HG02798 (cell line): ENCODE data around the gene TUBB4B.
"Not testable (repeated sequence)": the region's sequence is repeated elsewhere in the genome, so short reads cannot be mapped to it uniquely, and the experiment has no call there.

Source experiments
- ATAC-seq: cut with Tn5 transposase; IDR thresholded peaks from one replicate; pipeline ENCODE4 v1.9.1; 2021; ENCODE audit warnings: mild to moderate bottlenecking; ENCODE audit not compliant: unreplicated experiment, poor library complexity

TUBB4B gene

DNA sequence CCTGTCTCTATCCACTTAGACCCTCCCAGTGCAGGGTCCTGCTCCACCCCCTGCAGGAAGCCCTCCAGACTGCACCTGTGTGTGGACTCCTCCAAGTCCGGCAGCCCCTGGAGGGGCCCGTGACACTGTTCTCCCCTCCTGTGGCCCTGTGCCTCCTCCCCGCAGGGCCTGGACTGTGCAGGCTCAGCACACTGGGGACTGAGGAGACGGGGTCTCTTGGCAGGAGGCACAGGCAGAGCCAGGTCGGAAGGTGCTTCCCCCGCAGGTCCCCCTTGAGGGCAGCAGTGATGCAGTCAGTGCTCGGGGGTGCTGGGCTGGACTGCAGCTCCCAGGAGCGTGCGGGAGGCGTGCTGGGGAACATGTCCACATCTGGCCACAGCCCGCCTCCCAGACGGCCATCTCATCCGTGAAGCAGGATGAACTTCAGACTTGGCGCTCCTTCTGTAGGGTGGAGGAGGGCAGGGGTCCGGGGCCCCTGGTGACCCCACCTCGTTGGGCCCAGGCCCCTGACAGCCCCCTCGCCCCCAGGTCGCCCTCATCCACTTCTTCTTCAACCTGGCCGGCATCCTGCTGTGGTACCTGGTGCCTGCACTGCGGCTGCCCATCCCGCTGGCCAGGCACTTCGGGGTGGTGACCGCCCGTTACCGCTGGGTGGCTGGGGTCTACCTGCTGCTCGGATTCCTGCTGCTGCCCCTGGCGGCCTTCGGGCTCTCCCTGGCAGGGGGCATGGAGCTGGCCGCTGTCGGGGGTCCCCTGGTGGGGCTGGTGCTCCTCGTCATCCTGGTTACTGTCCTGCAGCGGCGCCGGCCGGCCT lies 5.5 kb upstream of the TUBB4B start:
- ATAC-seq, result no peak

- peak; percentile 20 for ATAC-seq
These were observed 4.7 kb upstream of the TUBB4B start for GRCh38 chr9:137236238-137236935.

GRCh38 chr9:137236936-137237421 lies 4.1 kb upstream of the TUBB4B start:
- ATAC-seq, result no peak

DNA sequence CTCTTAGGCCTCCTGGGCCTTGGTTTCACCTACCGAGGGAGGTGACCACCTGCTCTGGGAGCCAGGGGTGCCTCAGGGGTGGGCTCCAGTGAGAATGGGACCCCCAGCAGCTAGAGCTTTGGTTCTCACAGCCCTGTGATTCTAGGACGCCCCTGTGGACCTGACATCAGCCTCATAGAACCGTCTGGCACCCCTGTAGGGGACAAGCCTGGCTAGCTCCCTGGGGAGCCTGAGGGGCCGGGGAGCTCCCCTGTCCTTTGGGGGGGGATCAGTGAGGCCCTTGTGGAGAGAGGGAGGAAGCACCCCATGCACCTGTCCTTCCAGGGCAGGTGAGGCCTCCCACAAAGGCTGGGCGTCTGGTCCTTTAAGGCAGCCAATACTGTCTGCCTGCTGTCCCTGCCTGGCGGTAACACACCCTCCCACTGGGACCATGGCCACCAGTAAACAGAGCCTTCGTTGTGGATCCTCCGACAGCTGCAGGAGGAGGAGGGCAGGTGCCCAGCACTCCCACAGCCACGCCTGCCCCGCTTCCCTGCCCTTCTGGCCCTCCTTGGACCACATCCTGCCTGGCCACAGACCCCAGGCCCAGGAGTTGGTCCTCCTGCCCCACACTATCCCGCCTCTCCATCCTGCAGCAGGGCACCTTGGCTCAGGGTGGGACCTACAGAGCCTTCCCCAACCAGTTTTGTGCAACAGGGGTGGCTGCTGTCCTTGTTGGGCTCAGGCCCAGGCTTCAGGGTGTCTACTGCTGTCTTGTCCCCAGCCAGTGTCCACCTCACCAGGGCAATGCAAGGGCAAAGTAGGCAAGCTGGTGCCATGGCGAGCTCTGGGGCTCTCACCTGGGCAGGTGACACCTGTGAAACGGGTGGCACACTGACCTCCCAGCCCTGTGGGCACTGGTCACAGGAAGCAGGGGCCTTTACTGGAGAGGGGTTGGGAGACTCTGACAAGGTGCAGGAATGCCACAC lies 3.0 kb upstream of the TUBB4B start:
- ATAC-seq, result no peak

DNA sequence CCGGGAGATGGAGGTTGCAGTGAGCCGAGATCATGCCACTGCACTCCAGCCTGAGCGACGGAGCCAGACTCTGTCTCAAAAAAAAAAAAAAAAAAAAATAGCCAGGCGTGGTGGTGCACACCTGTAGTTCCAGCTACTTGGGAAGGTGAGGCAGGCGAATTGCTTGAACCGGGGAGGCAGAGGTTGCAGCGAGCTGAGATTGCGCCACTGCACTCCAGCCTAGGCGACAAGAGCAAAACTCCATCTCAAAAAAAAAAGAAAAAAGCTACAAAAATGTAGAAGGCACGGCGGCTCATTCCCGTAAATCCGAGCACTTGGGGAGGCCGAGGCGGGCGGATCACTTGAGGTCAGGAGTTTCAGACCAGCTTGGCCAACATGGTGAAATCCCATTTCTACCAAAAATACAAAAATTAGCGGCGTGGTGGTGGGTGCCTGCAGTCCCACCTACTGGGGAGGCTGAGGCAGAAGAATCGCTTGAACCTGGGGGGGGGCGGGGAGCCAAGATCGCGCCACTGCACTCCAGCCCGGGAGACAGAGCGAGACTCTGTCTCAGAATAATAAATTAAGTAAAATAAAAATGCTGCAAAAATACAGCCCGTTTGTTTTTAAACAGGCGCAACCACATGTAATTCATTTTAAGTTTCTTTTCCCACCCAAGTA lies 1.4 kb upstream of the TUBB4B start:
- ATAC-seq, result not testable (repeated sequence)

DNA sequence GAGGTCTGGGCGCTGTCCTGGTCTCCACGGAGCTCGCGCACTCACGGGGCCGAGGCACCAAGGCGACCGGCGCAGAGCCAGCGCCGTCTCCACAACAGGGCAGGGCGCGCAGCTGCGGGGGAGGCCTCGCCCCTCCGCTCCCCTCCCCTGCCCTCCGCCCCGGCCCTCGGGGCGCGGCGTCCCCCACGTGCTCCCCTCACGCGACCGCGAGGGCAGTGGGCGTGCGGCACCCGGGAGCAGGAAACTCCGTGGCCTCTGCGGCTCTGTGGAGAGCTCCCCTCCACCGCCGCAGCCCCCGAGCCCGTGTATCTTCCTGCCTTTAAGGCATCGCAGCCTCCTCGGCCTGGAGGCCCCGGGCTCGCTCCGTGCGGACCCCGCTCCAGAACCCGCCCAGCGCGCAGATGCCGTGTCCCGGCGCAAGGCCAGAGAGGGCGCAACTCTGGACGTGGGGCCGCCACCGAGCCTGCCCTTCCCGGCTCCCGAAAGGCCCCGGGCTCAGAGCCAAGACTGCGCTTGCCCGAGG lies 708 bp upstream of the TUBB4B start:
- ATAC-seq, result peak; percentile 15

DNA sequence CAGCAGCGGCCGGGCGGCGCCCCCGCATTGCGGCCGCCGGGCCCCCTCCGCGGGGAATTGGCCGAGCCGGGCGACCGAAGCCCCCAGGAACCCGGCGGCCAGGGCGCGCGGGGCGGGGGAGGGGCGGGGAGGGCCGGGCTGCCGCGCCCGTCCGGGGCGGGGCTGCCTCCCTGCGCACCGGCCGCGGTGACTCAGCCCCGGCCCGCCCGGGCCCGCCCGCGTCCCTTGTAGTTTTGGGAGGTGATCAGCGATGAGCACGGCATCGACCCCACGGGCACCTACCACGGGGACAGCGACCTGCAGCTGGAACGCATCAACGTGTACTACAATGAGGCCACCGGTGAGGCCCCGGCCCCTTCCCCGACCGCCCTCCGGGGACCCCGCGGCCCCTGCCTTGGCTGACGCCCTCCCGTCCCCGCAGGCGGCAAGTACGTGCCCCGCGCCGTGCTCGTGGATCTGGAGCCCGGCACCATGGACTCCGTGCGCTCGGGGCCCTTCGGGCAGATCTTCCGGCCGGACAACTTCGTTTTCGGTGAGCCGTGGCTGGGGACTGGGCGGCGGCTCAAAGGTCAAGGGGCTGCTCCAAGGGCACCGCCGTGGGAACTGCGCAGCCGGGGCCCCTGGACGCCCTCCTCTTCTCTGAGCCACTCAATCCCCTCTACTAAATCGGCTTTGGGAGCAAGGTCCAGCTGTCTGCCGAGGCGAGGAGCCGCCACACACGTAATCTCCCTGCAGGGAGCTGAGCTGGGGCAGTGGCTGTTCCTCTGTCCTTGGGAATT lies 592 bp downstream of the TUBB4B start:
- peak; percentile 0 for ATAC-seq

DNA sequence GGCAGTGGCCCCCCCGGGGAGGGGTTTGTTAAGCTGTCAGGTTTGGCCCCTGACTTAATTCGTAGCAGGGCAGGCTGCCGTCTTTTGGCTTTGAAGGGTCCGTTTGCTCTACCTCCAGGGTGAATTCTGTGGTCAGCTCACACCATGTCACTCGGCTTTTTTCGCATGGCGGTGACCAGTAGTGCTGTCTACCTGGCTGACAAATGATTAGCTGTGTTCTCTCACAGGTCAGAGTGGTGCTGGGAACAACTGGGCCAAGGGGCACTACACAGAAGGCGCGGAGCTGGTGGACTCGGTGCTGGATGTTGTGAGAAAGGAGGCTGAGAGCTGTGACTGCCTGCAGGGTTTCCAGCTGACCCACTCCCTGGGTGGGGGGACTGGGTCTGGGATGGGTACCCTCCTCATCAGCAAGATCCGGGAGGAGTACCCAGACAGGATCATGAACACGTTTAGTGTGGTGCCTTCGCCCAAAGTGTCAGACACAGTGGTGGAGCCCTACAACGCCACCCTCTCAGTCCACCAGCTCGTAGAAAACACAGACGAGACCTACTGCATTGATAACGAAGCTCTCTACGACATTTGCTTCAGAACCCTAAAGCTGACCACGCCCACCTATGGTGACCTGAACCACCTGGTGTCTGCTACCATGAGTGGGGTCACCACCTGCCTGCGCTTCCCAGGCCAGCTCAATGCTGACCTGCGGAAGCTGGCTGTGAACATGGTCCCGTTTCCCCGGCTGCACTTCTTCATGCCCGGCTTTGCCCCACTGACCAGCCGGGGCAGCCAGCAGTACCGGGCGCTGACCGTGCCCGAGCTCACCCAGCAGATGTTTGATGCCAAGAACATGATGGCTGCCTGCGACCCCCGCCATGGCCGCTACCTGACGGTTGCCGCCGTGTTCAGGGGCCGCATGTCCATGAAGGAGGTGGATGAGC lies 1.4 kb downstream of the TUBB4B start:
- ATAC-seq, result no peak

DNA sequence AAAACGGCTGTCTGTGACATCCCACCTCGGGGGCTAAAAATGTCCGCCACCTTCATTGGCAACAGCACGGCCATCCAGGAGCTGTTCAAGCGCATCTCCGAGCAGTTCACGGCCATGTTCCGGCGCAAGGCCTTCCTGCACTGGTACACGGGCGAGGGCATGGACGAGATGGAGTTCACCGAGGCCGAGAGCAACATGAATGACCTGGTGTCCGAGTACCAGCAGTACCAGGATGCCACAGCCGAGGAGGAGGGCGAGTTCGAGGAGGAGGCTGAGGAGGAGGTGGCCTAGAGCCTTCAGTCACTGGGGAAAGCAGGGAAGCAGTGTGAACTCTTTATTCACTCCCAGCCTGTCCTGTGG lies 2.2 kb downstream of the TUBB4B start:
- ATAC-seq, result not testable (repeated sequence)

DNA sequence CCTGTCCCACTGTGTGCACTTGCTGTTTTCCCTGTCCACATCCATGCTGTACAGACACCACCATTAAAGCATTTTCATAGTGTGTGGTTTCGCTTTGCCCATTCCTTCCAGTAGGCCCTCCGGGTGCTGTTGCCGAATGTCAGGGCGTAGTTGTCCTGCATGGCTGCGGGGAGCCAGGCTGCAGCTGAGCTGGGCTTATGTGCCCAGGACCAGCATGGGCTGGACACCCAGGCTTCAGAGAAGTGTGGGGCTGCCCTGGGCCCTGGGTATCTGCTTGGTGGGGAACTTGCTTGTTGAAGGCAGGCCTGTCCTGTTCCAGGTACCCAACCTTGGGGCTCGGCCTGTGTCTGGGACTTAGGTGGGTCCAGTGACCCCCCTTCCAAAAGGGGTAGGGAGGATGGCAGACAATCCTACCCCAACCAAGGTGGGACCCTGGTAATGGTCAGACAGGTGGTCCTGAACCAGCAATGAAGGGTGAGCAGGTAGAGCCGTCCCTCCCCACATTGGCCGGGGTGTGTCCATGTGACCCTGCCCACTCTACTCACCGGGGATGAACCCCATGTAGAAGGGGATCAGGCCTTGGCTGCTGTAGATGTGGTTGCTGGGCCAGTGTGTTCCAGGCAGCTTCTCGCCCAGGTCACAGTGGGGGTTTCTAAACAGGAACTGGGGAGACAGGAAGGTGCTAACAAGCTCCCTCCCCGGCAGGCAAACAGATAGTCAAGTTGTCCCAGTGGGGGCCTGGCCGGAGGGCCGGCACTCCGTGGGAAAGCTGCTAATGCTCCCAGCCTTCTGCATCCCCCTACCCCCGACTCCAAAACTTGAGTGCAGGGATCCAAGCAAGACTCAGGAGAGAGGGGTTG lies 2.8 kb downstream of the TUBB4B start:
- ATAC-seq, result no peak

DNA sequence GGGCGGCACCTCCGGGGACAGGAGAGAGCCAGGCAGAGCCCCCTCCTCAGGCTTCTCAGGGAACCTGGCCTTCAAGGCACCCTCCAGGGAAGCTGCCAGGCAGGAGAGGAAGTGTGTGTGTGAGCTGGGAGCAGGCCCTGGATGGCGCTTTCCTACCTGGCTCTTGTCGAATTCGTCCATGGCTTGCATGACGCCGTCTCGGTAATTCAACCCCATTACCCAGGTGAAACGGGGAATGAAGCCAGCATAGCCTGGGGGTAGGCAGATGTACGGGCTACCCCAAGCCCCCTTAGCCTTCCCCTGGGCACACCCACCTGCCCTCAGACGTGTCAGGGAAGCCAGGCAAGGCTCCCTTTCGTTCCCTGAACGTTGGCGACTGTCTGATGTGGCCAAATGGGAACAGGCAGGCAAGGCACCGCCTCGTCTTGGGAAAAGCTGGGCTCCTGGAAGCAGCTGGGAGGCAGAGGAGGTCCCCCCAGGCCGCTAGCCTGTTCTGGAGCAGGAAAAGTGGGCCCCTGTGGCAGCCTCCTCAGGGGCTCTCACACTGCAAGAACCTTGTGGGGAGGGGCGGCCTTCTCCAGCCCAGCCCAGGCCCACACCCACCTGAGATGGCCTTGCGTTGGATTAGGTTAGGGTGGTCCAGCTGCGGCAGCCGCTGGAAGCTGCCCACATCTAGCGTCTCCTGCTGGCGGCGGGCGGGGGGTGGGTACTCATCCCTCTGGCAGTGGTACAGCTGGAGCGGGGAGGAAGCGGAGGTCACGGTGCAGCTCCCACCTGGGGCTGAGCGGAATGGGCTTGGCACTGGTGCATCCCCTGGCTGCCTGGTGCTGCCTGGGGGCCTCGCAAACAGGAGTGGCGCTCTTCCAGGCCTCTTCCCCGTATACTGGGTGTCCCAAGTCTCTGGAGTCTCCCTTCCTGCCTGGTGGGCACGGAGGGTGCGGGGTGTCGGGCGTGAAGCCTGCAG lies 3.7 kb downstream of the TUBB4B start:
- ATAC-seq, result no peak

DNA sequence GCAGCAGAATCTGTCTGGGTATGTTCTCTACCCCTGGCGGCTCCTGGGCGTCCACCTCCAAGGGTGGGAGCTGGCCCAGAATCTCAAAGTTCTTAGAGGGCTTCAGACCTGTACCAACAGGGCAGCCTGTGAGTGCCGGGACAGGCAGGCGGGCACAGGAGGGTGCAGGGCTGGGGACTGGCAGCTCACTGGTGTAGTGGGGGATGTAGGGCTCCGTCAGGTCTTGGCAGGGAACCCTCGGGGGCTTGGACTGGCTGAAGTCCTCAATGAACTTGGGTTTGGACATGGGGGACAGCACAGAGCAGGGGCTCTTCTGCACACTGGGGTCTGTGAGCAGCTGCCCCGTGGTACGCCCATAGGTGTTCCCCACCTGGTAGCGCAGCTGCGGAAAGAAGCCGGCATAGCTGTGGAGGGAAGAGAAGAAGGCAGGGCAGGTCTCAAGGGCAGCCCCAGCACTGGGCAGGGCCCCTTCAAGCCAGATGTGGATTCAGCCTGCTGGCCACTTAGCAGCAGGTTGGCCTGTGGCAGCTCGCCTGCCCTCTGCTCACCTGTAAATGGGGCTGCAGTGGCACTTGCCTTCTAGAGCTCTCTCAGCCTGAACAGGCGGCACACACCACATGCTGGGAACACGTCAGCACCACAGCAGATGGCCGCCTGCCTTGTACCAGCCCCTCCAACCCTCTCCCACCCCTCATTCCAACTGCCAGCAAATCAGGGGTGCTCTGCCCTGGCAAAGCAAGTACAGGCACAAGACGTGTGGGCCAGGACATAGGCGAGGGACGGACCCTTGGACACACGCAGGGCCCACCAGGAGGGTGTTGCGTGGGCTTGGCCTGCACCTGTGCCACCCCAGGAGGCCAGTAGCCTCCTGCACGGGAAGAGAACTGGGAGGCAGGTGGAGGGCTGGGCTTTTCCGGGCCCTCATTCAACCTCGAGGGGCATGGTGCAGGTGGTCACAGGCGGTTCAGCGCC lies 4.6 kb downstream of the TUBB4B start:
- ATAC-seq, result no peak

GRCh38 chr9:137247135-137247915 lies 6.2 kb downstream of the TUBB4B start:
- ATAC-seq, result no peak

DNA sequence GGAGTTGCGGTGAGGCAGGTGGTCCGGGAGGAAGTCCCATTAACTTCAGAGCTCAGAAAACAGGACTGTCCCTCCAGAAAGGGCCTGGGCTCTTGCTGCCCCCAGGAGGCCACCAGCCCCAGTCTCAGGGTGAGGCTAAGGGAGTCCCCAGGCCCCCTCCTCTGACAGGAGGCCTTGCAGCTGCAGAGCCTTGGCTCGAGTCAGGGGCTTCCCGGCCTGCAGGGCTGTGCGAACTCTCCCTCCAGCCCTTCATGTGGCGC lies 6.8 kb downstream of the TUBB4B start:
- no peak for ATAC-seq
